GM12891 (cell line): ENCODE results near the gene DCT.

ENCODE experiments used
- DNase-seq: peaks from one replicate; pipeline ENCODE4 v3.0.0; 2011; ENCODE audit warnings: low spot score; ENCODE audit not compliant: insufficient read length
- FAIRE-seq: peaks from 2 replicates; lab custom pipeline; 2011; peaks lifted over from hg19 to GRCh38; lab: Jason Lieb, UNC
- PAX5 ChIP-seq: IDR thresholded peaks from 2 replicates; pipeline ENCODE4 v1.6.1; 2011; ENCODE audit warnings: low read length, moderate library complexity, mild to moderate bottlenecking; ENCODE audit not compliant: insufficient read depth, severe bottlenecking
- POLR2A ChIP-seq: IDR thresholded peaks from 2 replicates; pipeline ENCODE4 v1.6.1; 2011; ENCODE audit warnings: low read depth, low read length, control low read depth
- POLR2AphosphoS5 ChIP-seq: IDR thresholded peaks from 2 replicates; pipeline ENCODE4 v1.6.1; 2011; ENCODE audit warnings: low read depth, low read length, control low read depth
- POU2F2 ChIP-seq: IDR thresholded peaks from 2 replicates; pipeline ENCODE4 v1.6.1; 2011; ENCODE audit warnings: low read depth, mild to moderate bottlenecking, control low read depth, low read length, moderate library complexity
- SPI1 ChIP-seq: IDR thresholded peaks from 2 replicates; pipeline ENCODE4 v1.6.1; 2011; ENCODE audit warnings: low read depth, low read length, control low read depth
- TAF1 ChIP-seq: IDR thresholded peaks from 2 replicates; pipeline ENCODE4 v1.6.1; 2011; ENCODE audit warnings: low read depth, low read length, control low read depth

Gene DCT

GRCh38 chr13:94495806-94496205 is 16.3 kb upstream of the DCT start:
- FAIRE-seq (no peak), DNase-seq (no peak)
- TF ChIP-seq POLR2A (no peak), TAF1 (no peak), POLR2AphosphoS5 (no peak), SPI1 (no peak), POU2F2 (no peak)

- no peak for DNase-seq
- no peak for FAIRE-seq
Observed at GRCh38 chr13:94494026-94494425, 14.5 kb upstream of the DCT start.

GRCh38 chr13:94487043-94487442 is 7.6 kb upstream of the DCT start:
- no peak for FAIRE-seq
- no peak for DNase-seq
- TF ChIP-seq SPI1: no peak
- no peak for TF ChIP-seq POU2F2
- TF ChIP-seq POLR2A: no peak
- no peak for TF ChIP-seq PAX5
- no peak for TF ChIP-seq POLR2AphosphoS5
- TF ChIP-seq TAF1: no peak

More at GRCh38 chr13:94494026-94494425, 14.5 kb upstream of the DCT start:
- TF ChIP-seq SPI1 (no peak), POLR2AphosphoS5 (no peak), PAX5 (no peak), POLR2A (no peak), TAF1 (no peak)

GRCh38 chr13:94483970-94484369 is 4.5 kb upstream of the DCT start:
- FAIRE-seq (no peak), DNase-seq (no peak)
- TF ChIP-seq POLR2AphosphoS5: no peak
- TF ChIP-seq POLR2A: no peak

GRCh38 chr13:94481941-94482340 is 2.5 kb upstream of the DCT start:
- FAIRE-seq: no peak
- DNase-seq: no peak
- TF ChIP-seq POLR2A: no peak
- no peak for TF ChIP-seq POLR2AphosphoS5
- no peak for TF ChIP-seq TAF1
- no peak for TF ChIP-seq POU2F2
- TF ChIP-seq PAX5: no peak
- no peak for TF ChIP-seq SPI1

- DNase-seq (no peak), FAIRE-seq (no peak)
- no peak for TF ChIP-seq POLR2A
- no peak for TF ChIP-seq SPI1
- TF ChIP-seq POLR2AphosphoS5: no peak
- TF ChIP-seq PAX5: no peak
- no peak for TF ChIP-seq TAF1
- TF ChIP-seq POU2F2: no peak
Observed at GRCh38 chr13:94480672-94481145, 1.2 kb upstream of the DCT start.

GRCh38 chr13:94478913-94479312 is 569 bp downstream of the DCT start:
- no peak for FAIRE-seq
- no peak for TF ChIP-seq POLR2A
- TF ChIP-seq PAX5: no peak
- no peak for TF ChIP-seq POU2F2
- TF ChIP-seq SPI1: no peak
- no peak for TF ChIP-seq TAF1
- TF ChIP-seq POLR2AphosphoS5: no peak

GRCh38 chr13:94470126-94470525 is 9.4 kb downstream of the DCT start:
- DNase-seq (no peak), FAIRE-seq (no peak)
- no peak for TF ChIP-seq POU2F2
- no peak for TF ChIP-seq PAX5
- TF ChIP-seq TAF1: no peak

More at GRCh38 chr13:94478913-94479312, 569 bp downstream of the DCT start:
- DNase-seq: no peak

- no peak for TF ChIP-seq POLR2A
- no peak for TF ChIP-seq PAX5
- no peak for TF ChIP-seq POU2F2
- TF ChIP-seq TAF1: no peak
- TF ChIP-seq SPI1: no peak
- no peak for TF ChIP-seq POLR2AphosphoS5
- FAIRE-seq (no peak), DNase-seq (no peak)
Observed at GRCh38 chr13:94464771-94465170, 14.7 kb downstream of the DCT start.

- FAIRE-seq (no peak), DNase-seq (no peak)
- no peak for TF ChIP-seq SPI1
- TF ChIP-seq PAX5: no peak
- TF ChIP-seq TAF1: no peak
- no peak for TF ChIP-seq POLR2A
- TF ChIP-seq POU2F2: no peak
- no peak for TF ChIP-seq POLR2AphosphoS5
Observed at GRCh38 chr13:94462670-94463069, 16.8 kb downstream of the DCT start.

GRCh38 chr13:94459116-94459515 is 20.4 kb downstream of the DCT start:
- FAIRE-seq: no peak
- DNase-seq: no peak

More at GRCh38 chr13:94459116-94459515, 20.4 kb downstream of the DCT start:
- no peak for TF ChIP-seq SPI1
- no peak for TF ChIP-seq PAX5
- no peak for TF ChIP-seq POU2F2
- TF ChIP-seq POLR2AphosphoS5: no peak
- no peak for TF ChIP-seq TAF1
- TF ChIP-seq POLR2A: no peak
